IMR-90 (cell line): Measurements from ENCODE around the gene NAA35. TPM values are rescaled to one million over a fixed set of nuclear protein-coding genes. Genes with fewer than 3 reads are reported as not detected.

Experiments
- ATAC-seq: fragments of 200-7000 bp; cut with Tn5 transposase; 2 replicates; pipeline ENCODE4 v1.9.1; 2020; ENCODE audit warnings: low read depth, mild to moderate bottlenecking, moderate library complexity
- BruUV-seq: library from RNA; stranded (reverse); fragments of 400-500 nt; replicated peaks from 2 replicates; lab custom pipeline; 2021; lab: Mats Ljungman, UMichigan
- CTCF ChIA-PET: fragments of 300-600 bp; formaldehyde crosslinking; extraction: SDS; loops from one replicate; lab custom pipeline; 2021; ENCODE audit warnings: antibody characterized with exemption; lab: Yijun Ruan, JAX
- POLR2A ChIA-PET: fragments of 300-600 bp; sonication (Branson Sonifier 250); formaldehyde crosslinking; loops from one replicate; lab custom pipeline; 2022; ENCODE audit warnings: antibody characterized with exemption; ENCODE audit not compliant: unreplicated experiment; lab: Charles Lee
- DNase-seq: peaks from one replicate; pipeline ENCODE4 v3.0.0; 2013
- H2AFZ ChIP-seq: replicated peaks from 2 replicates; pipeline ENCODE3; 2013; ENCODE audit warnings: low read length, mild to moderate bottlenecking; ENCODE audit not compliant: poor library complexity
- H2AK5ac ChIP-seq: 2 replicates; pipeline ENCODE4 v1.6.1; 2013; ENCODE audit warnings: low read depth, low read length, inconsistent platforms
- H2AK9ac ChIP-seq: replicated peaks from 2 replicates; pipeline ENCODE3; 2013; ENCODE audit warnings: mild to moderate bottlenecking, low read depth, low read length, moderate library complexity; ENCODE audit not compliant: poor library complexity
- H2BK120ac ChIP-seq: 2 replicates; pipeline ENCODE4 v1.6.1; 2013; ENCODE audit warnings: low read depth, low read length, inconsistent platforms
- H2BK15ac ChIP-seq: 3 replicates; pipeline ENCODE4 v1.6.1; 2013; ENCODE audit warnings: low read depth, low read length, inconsistent platforms
- H2BK20ac ChIP-seq: 2 replicates; pipeline ENCODE4 v1.6.1; 2013; ENCODE audit warnings: low read depth, mild to moderate bottlenecking, inconsistent platforms, low read length, moderate library complexity
- H2BK5ac ChIP-seq: 2 replicates; pipeline ENCODE4 v1.6.1; 2013; ENCODE audit warnings: mild to moderate bottlenecking, low read depth, low read length, inconsistent platforms; ENCODE audit not compliant: poor library complexity, severe bottlenecking
- H3K14ac ChIP-seq: replicated peaks from 2 replicates; pipeline ENCODE4 v1.6.1; 2013; ENCODE audit warnings: low read depth, low read length, inconsistent platforms
- H3K18ac ChIP-seq: 2 replicates; pipeline ENCODE4 v1.6.1; 2013; ENCODE audit warnings: low read depth, low read length, control low read depth
- H3K23ac ChIP-seq: 2 replicates; pipeline ENCODE4 v1.6.1; 2013; ENCODE audit warnings: low read depth, low read length, inconsistent platforms
- H3K27ac ChIP-seq: 2 replicates; pipeline ENCODE4 v1.5.1; 2013; ENCODE audit warnings: mild to moderate bottlenecking, control low read depth, low read length; ENCODE audit not compliant: insufficient read depth
- H3K27me3 ChIP-seq: 2 replicates; pipeline ENCODE4 v1.6.1; 2013; ENCODE audit warnings: low read length; ENCODE audit not compliant: control insufficient read depth, insufficient read depth
- H3K36me3 ChIP-seq: 2 replicates; pipeline ENCODE4 v1.6.1; 2013; ENCODE audit warnings: low read length, mixed read lengths; ENCODE audit not compliant: control insufficient read depth, insufficient read depth
- H3K4ac ChIP-seq: 2 replicates; pipeline ENCODE4 v1.6.1; 2013; ENCODE audit warnings: low read depth, low read length, inconsistent platforms
- H3K4me1 ChIP-seq: 2 replicates; pipeline ENCODE4 v1.6.1; 2013; ENCODE audit warnings: low read length, mixed read lengths; ENCODE audit not compliant: control insufficient read depth, insufficient read depth
- H3K4me2 ChIP-seq: 2 replicates; pipeline ENCODE4 v1.6.1; 2013; ENCODE audit warnings: low read depth, mild to moderate bottlenecking, control low read depth, low read length, moderate library complexity
- H3K4me3 ChIP-seq: 2 replicates; pipeline ENCODE4 v1.5.1; 2013; ENCODE audit warnings: low read depth, mild to moderate bottlenecking, control low read depth, low read length, moderate library complexity; ENCODE audit not compliant: insufficient read depth
- H3K56ac ChIP-seq: 2 replicates; pipeline ENCODE4 v1.6.1; 2013; ENCODE audit warnings: low read length, inconsistent platforms; ENCODE audit not compliant: insufficient read depth; ENCODE audit errors: extremely low read depth
- H3K79me1 ChIP-seq, 2 experiments: 2 replicates each; pipeline ENCODE4 v1.6.1; 2013; ENCODE audit warnings: low read length in 2 of 2, inconsistent platforms in 1 of 2, low read depth in 1 of 2
- H3K9ac ChIP-seq: 2 replicates; pipeline ENCODE4 v1.6.1; 2013; ENCODE audit warnings: low read depth, low read length, control low read depth
- H3K9me1 ChIP-seq: 2 replicates; pipeline ENCODE4 v1.6.1; 2013; ENCODE audit warnings: low read length, inconsistent platforms; ENCODE audit not compliant: insufficient read depth
- H3K9me3 ChIP-seq: 2 replicates; pipeline ENCODE4 v1.6.1; 2013; ENCODE audit warnings: low read length; ENCODE audit not compliant: control insufficient read depth, insufficient read depth
- H4K20me1 ChIP-seq: 2 replicates; pipeline ENCODE4 v1.6.1; 2013; ENCODE audit warnings: low read length, inconsistent platforms; ENCODE audit not compliant: insufficient read depth
- H4K5ac ChIP-seq: 2 replicates; pipeline ENCODE4 v1.6.1; 2013; ENCODE audit warnings: mild to moderate bottlenecking, low read depth, low read length, control low read depth
- H4K8ac ChIP-seq, 2 experiments: 2 replicates each; pipeline ENCODE4 v1.6.1; 2013; ENCODE audit warnings: low read depth in 2 of 2, low read length in 2 of 2, control low read depth in 1 of 2, inconsistent platforms in 1 of 2
- H4K91ac ChIP-seq: 2 replicates; pipeline ENCODE4 v1.6.1; 2013; ENCODE audit warnings: low read depth, low read length, inconsistent platforms; ENCODE audit not compliant: insufficient read depth
- BHLHE40 ChIP-seq: fragments of 150-350 bp; IDR thresholded peaks from 2 replicates; pipeline ENCODE4 v1.6.1; 2016; ENCODE audit warnings: mild to moderate bottlenecking, low read depth, low read length
- CEBPB ChIP-seq: IDR thresholded peaks from 2 replicates; pipeline ENCODE4 v1.6.1; 2012; ENCODE audit warnings: low read depth, low read length, improper control_type of control experiment
- CHD1 ChIP-seq: IDR thresholded peaks from 2 replicates; pipeline ENCODE4 v1.6.1; 2012; ENCODE audit warnings: low read depth, low read length, improper control_type of control experiment
- ELK1 ChIP-seq: fragments of 150-350 bp; IDR thresholded peaks from 2 replicates; pipeline ENCODE4 v1.6.1; 2016; ENCODE audit warnings: low read depth, mild to moderate bottlenecking, low read length, moderate library complexity, borderline replicate concordance
- FOS ChIP-seq: fragments of 150-350 bp; IDR thresholded peaks from 2 replicates; pipeline ENCODE4 v1.6.1; 2016; ENCODE audit warnings: low read depth, low read length
- MAFK ChIP-seq: IDR thresholded peaks from 2 replicates; pipeline ENCODE4 v1.6.1; 2012; ENCODE audit warnings: low read depth, low read length, improper control_type of control experiment
- MAZ ChIP-seq: IDR thresholded peaks from 2 replicates; pipeline ENCODE4 v1.6.1; 2012; ENCODE audit warnings: low read depth, mild to moderate bottlenecking, low read length, improper control_type of control experiment, moderate library complexity, borderline replicate concordance
- MXI1 ChIP-seq: IDR thresholded peaks from 2 replicates; pipeline ENCODE4 v1.6.1; 2012; ENCODE audit warnings: low read depth, mild to moderate bottlenecking, low read length, moderate library complexity, borderline replicate concordance
- NFE2L2 ChIP-seq: fragments of 150-350 bp; IDR thresholded peaks from 2 replicates; pipeline ENCODE4 v1.6.1; 2016; ENCODE audit warnings: low read depth, mild to moderate bottlenecking, low read length
- POLR2A ChIP-seq: IDR thresholded peaks from 2 replicates; pipeline ENCODE4 v1.6.1; 2012; ENCODE audit warnings: mild to moderate bottlenecking, low read depth, low read length
- RAD21 ChIP-seq: IDR thresholded peaks from 2 replicates; pipeline ENCODE4 v1.6.1; 2012; ENCODE audit warnings: low read length, improper control_type of control experiment
- RCOR1 ChIP-seq: IDR thresholded peaks from 2 replicates; pipeline ENCODE4 v1.6.1; 2012; ENCODE audit warnings: mild to moderate bottlenecking, low read length, improper control_type of control experiment; ENCODE audit not compliant: insufficient replicate concordance
- RFX5 ChIP-seq: IDR thresholded peaks from 2 replicates; pipeline ENCODE4 v1.8.0; 2012; ENCODE audit warnings: low read depth, mild to moderate bottlenecking, low read length, moderate library complexity
- SMC3 ChIP-seq: fragments of 150-350 bp; IDR thresholded peaks from 2 replicates; pipeline ENCODE4 v1.6.1; 2016; ENCODE audit warnings: low read depth, mild to moderate bottlenecking, antibody characterized with exemption, low read length, moderate library complexity
- WGBS, 2 experiments: methylation state at CpG; one replicate each; pipeline versions ENCODE4 v1.1.5 to v1.1.7; 2013; ENCODE audit warnings: missing lambda C conversion rate in 2 of 2; ENCODE audit not compliant: insufficient read length in 1 of 2; ENCODE audit errors: extremely low coverage in 2 of 2; 5-methylcytosine and 5-hydroxymethylcytosine counted together
- dilution Hi-C: fragments of 300-500 bp; cut with HindIII; formaldehyde crosslinking; loops from one replicate; pipeline ENCODE4 v1.14.3; 2018; ENCODE audit warnings: low sequenced_read_pairs; ENCODE audit not compliant: unreplicated experiment
- in situ Hi-C: fragments of 300-500 bp; cut with MboI; formaldehyde crosslinking; loops from 3 replicates; pipeline ENCODE4 v1.14.3; 2019; ENCODE audit warnings: low sequenced_read_pairs, inconsistent platforms, mixed read lengths
- intact Hi-C: fragments of 100-400 bp; cut with micrococcal nuclease; formaldehyde crosslinking; loops from 2 replicates; pipeline ENCODE4 v1.10.0; 2022
- polyA plus RNA-seq, 3 experiments: library from polyadenylated mRNA; depleted of rRNA; stranded (reverse); fragments of >200 nt; gene quantifications; 2 replicates each; pipeline ENCODE4 v1.2.3, GENCODE V29; 2012; ENCODE audit warnings: low replicate concordance in 1 of 3
- total RNA-seq: library from RNA; depleted of rRNA; stranded (reverse); fragments of >200 nt; gene quantifications from 2 replicates; pipeline ENCODE4 v1.2.3, GENCODE V29; 2012
- TF ChIP-seq, protein P1 (sequence below): conservative IDR thresholded peaks from 2 replicates; pipeline ENCODE4 v1.5.1; 2012; ENCODE audit warnings: mild to moderate bottlenecking, low read depth, low read length, improper control_type of control experiment
- TF ChIP-seq, protein P2 (sequence below): fragments of 150-350 bp; IDR thresholded peaks from 2 replicates; pipeline ENCODE4 v1.6.1; 2017; ENCODE audit warnings: mild to moderate bottlenecking, antibody characterized with exemption, low read length, low read depth

The NAA35 gene
- total and polyA plus RNA-seq, 2 of the 4 experiments (the other 2 are of a cell fraction), result 13.1 to 16.5 TPM

DNA sequence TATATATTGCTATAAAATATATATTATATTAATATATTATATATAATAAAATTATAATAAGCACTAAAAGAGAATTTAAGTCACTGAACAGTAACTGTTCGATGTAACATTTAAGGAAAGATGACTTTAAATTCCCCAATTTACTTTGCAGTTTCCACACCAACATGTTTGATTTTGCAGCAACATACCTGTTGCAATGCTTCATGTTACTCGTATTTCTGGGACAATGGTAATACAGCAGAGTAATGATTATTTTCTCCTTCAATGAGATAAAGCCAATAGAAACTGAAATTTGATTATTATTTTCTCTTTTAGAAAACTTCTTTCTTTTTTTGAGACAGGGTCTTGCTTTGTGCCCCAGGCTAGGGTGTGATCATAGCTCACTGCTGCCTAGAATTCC lies 9.5 kb upstream of the NAA35 start:
- WGBS, 2 experiments, result no CpG with 5 or more reads among the region's 2 CpGs
- BruUV-seq, result no TSS peak
- intact Hi-C loops, result no loop called here
- no peak for ATAC-seq
- Histone ChIP-seq H3K9ac (no peak overlapping the region), H4K5ac (no peak overlapping the region), H2AFZ (no peak overlapping the region), H3K27me3 (no peaks in the 10 kb centered on the region; the same call in 1 of the 2 replicates), H3K4me3 (no peak overlapping the region), H2BK120ac (no peak overlapping the region), H2AK5ac (no peak overlapping the region), H4K91ac (no peak overlapping the region), H3K56ac (no peak overlapping the region), H3K9me1 (no peaks in the 10 kb centered on the region), H3K14ac (no peak overlapping the region), H3K27ac (no peak overlapping the region), H2BK15ac (no peak overlapping the region), H3K4me1 (no peaks in the 10 kb centered on the region), H3K23ac (no peak overlapping the region), H4K8ac (no peak overlapping the region), H2AK9ac (no peak overlapping the region), H2BK5ac (no peak overlapping the region), H3K18ac (no peak overlapping the region), H3K4ac (no peak overlapping the region), H2BK20ac (no peak overlapping the region), H4K20me1 (no peaks in the 10 kb centered on the region), H3K4me2 (no peak overlapping the region), H3K9me3 (no peaks in the 10 kb centered on the region), H3K79me1 (no peaks in the 10 kb centered on the region), H3K36me3 (no peaks in the 10 kb centered on the region)
- CTCF ChIA-PET, result no interaction called here
- in situ Hi-C loops, result no loop called here
- POLR2A ChIA-PET, result no interaction called here
- TF ChIP-seq RFX5, result no peak
- no peak for TF ChIP-seq FOS
- TF ChIP-seq, protein P1, sequence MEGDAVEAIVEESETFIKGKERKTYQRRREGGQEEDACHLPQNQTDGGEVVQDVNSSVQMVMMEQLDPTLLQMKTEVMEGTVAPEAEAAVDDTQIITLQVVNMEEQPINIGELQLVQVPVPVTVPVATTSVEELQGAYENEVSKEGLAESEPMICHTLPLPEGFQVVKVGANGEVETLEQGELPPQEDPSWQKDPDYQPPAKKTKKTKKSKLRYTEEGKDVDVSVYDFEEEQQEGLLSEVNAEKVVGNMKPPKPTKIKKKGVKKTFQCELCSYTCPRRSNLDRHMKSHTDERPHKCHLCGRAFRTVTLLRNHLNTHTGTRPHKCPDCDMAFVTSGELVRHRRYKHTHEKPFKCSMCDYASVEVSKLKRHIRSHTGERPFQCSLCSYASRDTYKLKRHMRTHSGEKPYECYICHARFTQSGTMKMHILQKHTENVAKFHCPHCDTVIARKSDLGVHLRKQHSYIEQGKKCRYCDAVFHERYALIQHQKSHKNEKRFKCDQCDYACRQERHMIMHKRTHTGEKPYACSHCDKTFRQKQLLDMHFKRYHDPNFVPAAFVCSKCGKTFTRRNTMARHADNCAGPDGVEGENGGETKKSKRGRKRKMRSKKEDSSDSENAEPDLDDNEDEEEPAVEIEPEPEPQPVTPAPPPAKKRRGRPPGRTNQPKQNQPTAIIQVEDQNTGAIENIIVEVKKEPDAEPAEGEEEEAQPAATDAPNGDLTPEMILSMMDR, result no peak
- TF ChIP-seq POLR2A, result no peak
- no peak for TF ChIP-seq SMC3
- TF ChIP-seq CHD1, result no peak
- TF ChIP-seq BHLHE40, result no peak
- no peak for TF ChIP-seq MAZ
- TF ChIP-seq, protein P2, sequence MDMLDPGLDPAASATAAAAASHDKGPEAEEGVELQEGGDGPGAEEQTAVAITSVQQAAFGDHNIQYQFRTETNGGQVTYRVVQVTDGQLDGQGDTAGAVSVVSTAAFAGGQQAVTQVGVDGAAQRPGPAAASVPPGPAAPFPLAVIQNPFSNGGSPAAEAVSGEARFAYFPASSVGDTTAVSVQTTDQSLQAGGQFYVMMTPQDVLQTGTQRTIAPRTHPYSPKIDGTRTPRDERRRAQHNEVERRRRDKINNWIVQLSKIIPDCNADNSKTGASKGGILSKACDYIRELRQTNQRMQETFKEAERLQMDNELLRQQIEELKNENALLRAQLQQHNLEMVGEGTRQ, result no peak
- TF ChIP-seq RAD21, result no peak
- TF ChIP-seq RCOR1, result no peak
- TF ChIP-seq MAFK, result no peak
- TF ChIP-seq MXI1, result no peak
- no peak for TF ChIP-seq ELK1
- TF ChIP-seq NFE2L2, result no peak
- TF ChIP-seq CEBPB, result no peak
- no peak for DNase-seq
- dilution Hi-C loops, result no loop called here
